ENCODE data around the gene MEAK7.

The MEAK7 gene

GRCh38 chr16:84483882-84484565 lies 20.4 kb downstream of the MEAK7 start:
- no peak for DNase-seq
- TF ChIP-seq GATA1 (IDR thresholded peaks at IDR 0.05; ENCODE audit: low read depth, low read length), result no peak
- no peak for TF ChIP-seq POLR2A (IDR thresholded peaks at IDR 0.05; ENCODE audit: low read length)

GRCh38 chr16:84482951-84483881 lies 21.2 kb downstream of the MEAK7 start:
- DNase-seq, result no peak
- no peak for TF ChIP-seq GATA1 (IDR thresholded peaks at IDR 0.05; ENCODE audit: low read depth, low read length)
- no peak for TF ChIP-seq POLR2A (IDR thresholded peaks at IDR 0.05; ENCODE audit: low read length)

GRCh38 chr16:84482001-84482891 lies 22.2 kb downstream of the MEAK7 start:
- no peak for TF ChIP-seq GATA1 (IDR thresholded peaks at IDR 0.05; ENCODE audit: low read depth, low read length)
- TF ChIP-seq POLR2A (IDR thresholded peaks at IDR 0.05; ENCODE audit: low read length), result no peak
- DNase-seq, result no peak

GRCh38 chr16:84481051-84481735 lies 23.3 kb downstream of the MEAK7 start:
- TF ChIP-seq POLR2A (IDR thresholded peaks at IDR 0.05; ENCODE audit: low read length) (no peak), GATA1 (IDR thresholded peaks at IDR 0.05; ENCODE audit: low read depth, low read length) (no peak)
- DNase-seq, result no peak

- no peak for DNase-seq
- TF ChIP-seq GATA1 (IDR thresholded peaks at IDR 0.05; ENCODE audit: low read depth, low read length) (no peak), POLR2A (IDR thresholded peaks at IDR 0.05; ENCODE audit: low read length) (no peak)
These were observed 24.6 kb downstream of the MEAK7 start for GRCh38 chr16:84479716-84480450.

- TF ChIP-seq GATA1 (IDR thresholded peaks at IDR 0.05; ENCODE audit: low read depth, low read length) (no peak), POLR2A (IDR thresholded peaks at IDR 0.05; ENCODE audit: low read length) (no peak)
- DNase-seq, result no peak
These were observed 26.1 kb downstream of the MEAK7 start for GRCh38 chr16:84478172-84478947.

GRCh38 chr16:84477661-84478060 lies 26.8 kb downstream of the MEAK7 start:
- no peak for TF ChIP-seq GATA1 (IDR thresholded peaks at IDR 0.05; ENCODE audit: low read depth, low read length)
- TF ChIP-seq POLR2A (IDR thresholded peaks at IDR 0.05; ENCODE audit: low read length), result no peak
- no peak for DNase-seq

- TF ChIP-seq POLR2A (IDR thresholded peaks at IDR 0.05; ENCODE audit: low read length), result no peak
- TF ChIP-seq GATA1 (IDR thresholded peaks at IDR 0.05; ENCODE audit: low read depth, low read length), result no peak
- no peak for DNase-seq
These were observed 28.1 kb downstream of the MEAK7 start for GRCh38 chr16:84476401-84476800.

GRCh38 chr16:84475643-84476240 lies 28.7 kb downstream of the MEAK7 start:
- no peak for DNase-seq

GRCh38 chr16:84471966-84472365 lies 32.5 kb downstream of the MEAK7 start:
- TF ChIP-seq GATA1 (IDR thresholded peaks at IDR 0.05; ENCODE audit: low read depth, low read length), result no peak
- TF ChIP-seq POLR2A (IDR thresholded peaks at IDR 0.05; ENCODE audit: low read length), result no peak
- DNase-seq, result no peak

More at GRCh38 chr16:84475643-84476240, 28.7 kb downstream of the MEAK7 start:
- no peak for TF ChIP-seq GATA1 (IDR thresholded peaks at IDR 0.05; ENCODE audit: low read depth, low read length)
- TF ChIP-seq POLR2A (IDR thresholded peaks at IDR 0.05; ENCODE audit: low read length), result no peak

- no peak for DNase-seq
These were observed 33.1 kb downstream of the MEAK7 start for GRCh38 chr16:84471316-84471715.

More at GRCh38 chr16:84471316-84471715, 33.1 kb downstream of the MEAK7 start:
- TF ChIP-seq POLR2A (IDR thresholded peaks at IDR 0.05; ENCODE audit: low read length), result no peak
- TF ChIP-seq GATA1 (IDR thresholded peaks at IDR 0.05; ENCODE audit: low read depth, low read length), result no peak
